Measurements from ENCODE around the gene SIX3.

Gene SIX3

GRCh38 chr2:44959855-44960254, 18.4 kb downstream of the SIX3 start:
- no peak for DNase-seq

- DNase-seq, result no peak
Measured at GRCh38 chr2:44960871-44961270, 19.4 kb downstream of the SIX3 start.

GRCh38 chr2:44962176-44962695, 20.7 kb downstream of the SIX3 start:
- no peak for DNase-seq

- DNase-seq, result no peak
Measured at GRCh38 chr2:44964752-44965236, 23.3 kb downstream of the SIX3 start.

GRCh38 chr2:44965684-44966083, 24.2 kb downstream of the SIX3 start:
- DNase-seq, result no peak

- no peak for DNase-seq
Measured at GRCh38 chr2:44967056-44967455, 25.6 kb downstream of the SIX3 start.

GRCh38 chr2:44967727-44968432, 26.4 kb downstream of the SIX3 start:
- DNase-seq, result no peak

- DNase-seq, result no peak
Measured at GRCh38 chr2:44969936-44970335, 28.4 kb downstream of the SIX3 start.

GRCh38 chr2:44970846-44971450, 29.4 kb downstream of the SIX3 start:
- DNase-seq, result no peak

- no peak for DNase-seq
Measured at GRCh38 chr2:44972771-44973535, 31.5 kb downstream of the SIX3 start.

- DNase-seq, result no peak
Measured at GRCh38 chr2:44974064-44974715, 32.7 kb downstream of the SIX3 start.

GRCh38 chr2:44975571-44976450, 34.3 kb downstream of the SIX3 start:
- DNase-seq, result no peak

GRCh38 chr2:44979581-44979980, 38.1 kb downstream of the SIX3 start:
- DNase-seq, result no peak

- no peak for DNase-seq
Measured at GRCh38 chr2:44980751-44981713, 39.5 kb downstream of the SIX3 start.

- DNase-seq, result peak; percentile 53
Measured at GRCh38 chr2:44981714-44982108, 40.2 kb downstream of the SIX3 start.

- no peak for DNase-seq
Measured at GRCh38 chr2:44983836-44984604, 42.5 kb downstream of the SIX3 start.

GRCh38 chr2:44989176-44989575, 47.7 kb downstream of the SIX3 start:
- DNase-seq, result no peak

GRCh38 chr2:44994377-44994776, 52.9 kb downstream of the SIX3 start:
- DNase-seq, result no peak
